GM21381 (cell line): ENCODE data around the gene PILRB.
"Not testable (repeated sequence)": the region's sequence is repeated elsewhere in the genome, so short reads cannot be mapped to it uniquely, and the experiment has no call there.

Experiments
- ATAC-seq: cut with Tn5 transposase; IDR thresholded peaks from one replicate; pipeline ENCODE4 v1.9.1; 2021; ENCODE audit warnings: mild to moderate bottlenecking, moderate library complexity; ENCODE audit not compliant: unreplicated experiment

Gene PILRB

DNA sequence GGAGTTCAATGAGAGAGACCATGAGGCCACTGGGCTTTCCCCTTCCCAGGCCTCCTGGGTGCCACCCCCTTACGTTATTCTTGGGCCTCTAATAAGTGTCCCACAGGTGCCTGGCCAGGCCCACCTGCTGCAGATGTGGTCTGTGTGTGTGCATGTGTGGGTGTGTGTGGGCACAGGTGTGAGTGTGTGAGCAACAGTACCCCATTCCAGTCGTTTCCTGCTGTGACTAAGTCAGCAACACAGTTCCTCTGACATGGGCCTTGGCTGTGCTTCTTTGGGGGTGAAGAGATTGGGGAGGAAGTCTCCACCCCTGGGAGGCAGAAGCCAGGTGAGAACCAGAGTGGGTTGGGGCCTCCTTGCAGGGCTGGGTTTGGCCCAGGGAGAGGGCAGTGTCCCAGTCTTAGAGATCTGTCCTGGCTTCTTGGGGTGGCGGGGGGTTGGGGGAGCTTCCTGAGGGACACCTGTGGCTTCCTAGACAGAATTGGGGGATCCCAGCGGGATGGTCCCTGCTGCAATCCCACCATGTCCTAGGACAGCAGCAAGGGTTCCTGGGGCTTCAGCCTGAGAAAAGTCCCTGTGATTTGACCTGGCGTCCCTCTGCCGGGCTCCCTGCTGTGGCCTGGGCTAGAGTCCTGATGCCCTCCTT is 4.1 kb upstream of the PILRB start:
- ATAC-seq: no peak

DNA sequence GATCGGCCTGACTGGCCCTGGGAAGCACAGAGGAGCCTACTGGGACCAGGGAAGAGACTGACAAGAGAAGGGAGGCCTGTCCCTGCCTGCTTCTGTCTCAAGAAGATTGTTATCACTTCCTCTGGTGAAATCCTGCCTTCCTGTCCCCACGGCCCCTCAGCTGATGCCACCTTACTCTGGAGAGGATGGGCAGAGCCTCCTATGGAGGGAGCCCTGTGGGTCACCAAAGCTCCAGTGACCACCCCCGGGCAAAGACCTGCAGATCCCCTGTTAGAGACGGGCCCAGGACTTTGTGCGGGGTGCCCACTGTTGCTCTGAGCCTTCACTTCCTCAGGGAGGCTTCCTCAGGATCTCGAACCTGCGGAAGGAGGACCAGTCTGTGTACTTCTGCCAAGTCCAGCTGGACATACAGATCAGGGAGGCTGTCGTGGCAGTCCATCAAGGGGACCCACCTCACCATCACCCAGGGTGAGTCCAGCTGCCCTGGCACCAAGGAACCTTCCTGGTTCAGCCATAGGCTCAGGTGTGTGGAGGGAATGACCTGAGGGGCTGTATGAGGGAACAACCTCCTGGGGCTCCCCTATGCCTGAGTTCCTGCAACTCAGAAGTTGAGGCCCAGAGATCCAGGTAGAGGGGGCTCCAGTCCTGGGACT is 1.4 kb upstream of the PILRB start:
- no peak for ATAC-seq

DNA sequence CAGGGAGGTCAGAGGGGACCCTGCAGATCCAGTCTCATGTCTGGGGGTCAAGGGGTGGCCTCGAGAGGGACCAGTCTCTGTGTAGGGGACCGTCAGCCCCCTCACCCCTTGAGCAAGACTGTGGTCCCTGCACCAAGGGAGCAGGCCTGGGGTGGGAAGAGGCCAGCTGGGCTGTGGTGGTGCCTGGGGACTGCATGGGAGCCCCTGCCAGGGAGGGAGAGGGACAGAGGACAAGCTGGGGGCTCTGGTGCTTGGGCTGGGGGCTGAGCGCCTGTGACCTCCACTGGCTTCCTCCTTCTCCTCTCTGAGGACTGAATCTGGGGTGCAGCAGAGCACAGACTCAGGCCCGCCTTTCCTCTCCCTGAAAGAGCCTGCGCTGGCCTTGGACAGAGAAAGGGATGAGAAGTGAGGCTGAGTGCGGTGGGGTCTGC is 771 bp upstream of the PILRB start:
- no peak for ATAC-seq

DNA sequence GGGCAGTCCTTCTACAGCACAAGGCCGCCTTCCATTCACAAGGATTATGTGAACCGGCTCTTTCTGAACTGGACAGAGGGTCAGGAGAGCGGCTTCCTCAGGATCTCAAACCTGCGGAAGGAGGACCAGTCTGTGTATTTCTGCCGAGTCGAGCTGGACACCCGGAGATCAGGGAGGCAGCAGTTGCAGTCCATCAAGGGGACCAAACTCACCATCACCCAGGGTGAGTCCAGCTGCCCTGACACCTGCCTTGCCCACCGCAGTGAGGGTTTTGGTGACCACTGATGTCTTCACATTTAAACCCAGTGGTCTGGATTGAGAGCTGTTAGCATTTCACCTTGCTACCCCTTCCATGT is 918 bp downstream of the PILRB start:
- ATAC-seq: no peak

DNA sequence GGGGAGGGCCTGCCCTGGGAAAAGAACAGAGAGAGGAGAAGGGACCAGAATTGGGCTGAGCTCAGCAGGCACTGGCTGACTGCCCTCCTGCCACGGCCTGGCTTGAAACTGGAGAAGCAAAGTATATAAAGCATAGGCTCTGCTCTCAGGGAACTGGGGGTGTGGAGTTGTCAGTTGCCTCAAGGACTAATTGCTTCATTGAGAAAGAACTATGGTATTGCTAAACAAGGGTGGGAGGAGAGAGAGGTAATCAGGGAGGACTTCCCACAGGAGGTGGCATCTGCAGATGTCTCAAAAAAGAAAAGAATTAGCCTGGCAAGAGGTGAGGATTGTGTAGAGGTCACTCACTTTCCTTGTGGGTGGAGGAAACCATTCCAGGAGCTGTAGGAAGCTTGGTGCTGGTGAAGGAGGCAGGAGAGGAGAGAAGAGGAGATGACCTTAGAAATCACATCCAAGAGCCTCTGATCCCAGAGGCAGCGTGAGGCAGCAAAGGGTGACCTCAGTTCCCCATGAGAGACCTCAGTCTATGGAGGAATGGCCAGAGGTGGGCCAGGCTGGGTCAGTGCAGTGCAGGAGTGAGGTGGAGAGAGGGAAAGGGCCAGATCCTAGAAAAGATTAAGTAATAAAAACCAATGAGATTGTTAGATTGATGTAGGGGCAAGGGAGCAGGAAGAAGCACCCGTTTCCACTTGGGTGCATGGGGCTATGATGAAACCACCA is 2.4 kb downstream of the PILRB start:
- ATAC-seq: no peak

DNA sequence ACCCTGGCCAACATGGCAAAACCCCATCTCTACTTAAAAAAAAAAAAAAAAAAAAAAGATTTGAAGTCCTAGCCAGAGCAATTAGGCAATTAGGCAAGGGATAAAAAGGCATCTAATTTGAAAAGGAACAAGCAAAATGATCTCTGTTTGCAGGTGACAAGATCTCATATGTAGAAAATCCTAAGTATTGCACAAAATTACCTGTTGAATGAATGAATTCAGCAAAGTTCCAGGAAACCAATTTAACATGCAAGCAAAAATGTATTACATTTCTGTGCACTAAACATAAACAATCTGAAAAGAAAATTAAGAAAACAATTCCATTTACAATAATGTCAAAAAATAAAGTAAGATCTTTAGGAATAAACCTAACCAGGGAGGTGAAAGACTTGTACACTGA is 5.2 kb downstream of the PILRB start:
- no peak for ATAC-seq

DNA sequence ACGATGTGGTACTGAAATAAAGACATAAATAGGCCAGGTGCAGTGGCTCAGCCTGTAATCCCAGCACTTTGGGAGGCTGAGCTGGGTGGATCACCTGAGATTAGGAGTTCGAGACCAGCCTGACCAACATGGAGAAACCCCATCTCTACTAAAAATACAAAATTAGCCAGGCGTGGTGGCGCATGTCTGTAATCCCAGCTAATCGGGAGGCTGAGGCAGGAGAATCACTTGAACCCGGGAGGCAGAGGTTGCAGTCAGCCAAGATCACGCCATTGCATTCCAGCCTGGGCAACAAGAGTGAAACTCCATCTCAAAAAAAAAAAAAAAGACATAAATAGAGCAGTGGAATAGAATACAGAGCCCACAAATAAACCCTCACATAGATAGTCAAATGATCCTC is 5.9 kb downstream of the PILRB start:
- ATAC-seq: not testable (repeated sequence)

DNA sequence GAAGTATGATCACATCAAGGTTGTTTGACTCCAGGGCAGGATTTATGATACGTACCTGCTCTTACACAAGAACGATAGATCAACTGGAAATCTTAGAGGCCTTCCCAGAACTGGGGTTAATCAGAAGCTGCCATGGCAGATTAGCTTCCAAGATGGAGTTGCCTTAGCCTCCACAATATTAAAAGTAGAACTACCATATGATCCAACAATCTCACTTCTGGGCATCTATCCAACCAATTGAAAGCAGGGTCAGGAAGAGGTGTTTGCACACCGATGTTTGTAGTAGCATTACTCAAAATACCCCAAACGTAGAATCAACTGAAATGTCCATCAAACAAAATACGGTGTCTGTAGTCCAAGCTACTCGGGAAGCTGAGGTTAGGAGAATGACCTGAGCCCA is 6.6 kb downstream of the PILRB start:
- no peak for ATAC-seq

DNA sequence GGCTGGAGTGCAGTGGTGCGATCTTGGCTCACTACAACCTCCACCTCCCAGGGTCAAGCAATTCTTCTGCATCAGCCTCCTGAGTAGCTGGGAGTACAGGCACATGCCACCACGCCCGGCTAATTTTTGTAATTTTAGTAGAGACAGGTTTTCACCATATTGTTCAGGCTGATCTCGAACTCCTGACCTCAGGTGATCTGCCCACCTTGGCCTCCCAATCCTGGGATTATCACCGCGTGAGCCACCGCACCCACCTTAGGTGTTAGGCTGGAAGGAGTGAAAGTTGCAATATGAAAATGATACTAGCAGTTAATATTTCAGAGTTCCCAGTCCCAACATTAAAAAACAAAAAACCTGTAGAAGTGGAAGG is 8.1 kb downstream of the PILRB start:
- not testable (repeated sequence) for ATAC-seq

DNA sequence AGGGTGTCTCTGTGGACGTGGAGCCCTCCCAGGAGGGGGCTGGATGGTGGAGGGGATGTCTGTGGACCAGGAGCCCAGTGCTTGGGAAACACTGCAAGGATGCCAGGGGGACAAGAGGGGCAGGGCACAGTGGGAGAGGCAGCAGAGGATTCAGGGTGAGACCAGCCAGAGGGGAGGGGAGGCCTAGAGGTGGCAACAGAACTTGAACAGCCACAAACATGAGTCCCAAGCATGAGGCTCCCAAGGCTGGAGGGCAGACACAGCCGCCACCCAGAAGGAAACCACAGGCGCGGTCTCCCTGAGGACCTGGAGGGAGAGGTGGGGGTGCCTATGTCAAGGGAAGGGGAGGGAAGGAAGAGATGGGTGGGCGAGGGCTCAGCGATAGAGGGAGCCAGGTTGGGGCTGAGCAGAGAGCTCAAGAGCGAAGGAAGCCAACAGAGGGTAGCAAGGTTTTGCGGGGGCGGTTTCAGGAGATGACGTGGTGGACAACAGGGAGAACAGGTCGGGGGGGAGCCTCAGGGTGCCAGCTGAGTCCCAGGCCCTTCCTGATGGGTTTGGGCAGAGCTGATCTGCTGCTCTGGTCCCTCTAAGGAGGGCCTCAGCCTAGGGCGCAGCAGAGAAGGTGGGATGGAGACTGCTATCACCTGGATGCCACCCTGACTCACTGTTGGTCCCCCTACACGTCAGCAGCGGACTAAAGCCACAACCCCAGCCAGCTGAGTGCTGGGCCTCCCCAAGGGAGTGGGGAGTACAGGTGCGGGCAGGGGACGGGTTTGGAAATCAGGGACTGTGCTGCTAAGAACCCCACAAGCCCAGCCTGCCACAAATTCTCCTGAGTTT is 8.7 kb downstream of the PILRB start:
- ATAC-seq: no peak

DNA sequence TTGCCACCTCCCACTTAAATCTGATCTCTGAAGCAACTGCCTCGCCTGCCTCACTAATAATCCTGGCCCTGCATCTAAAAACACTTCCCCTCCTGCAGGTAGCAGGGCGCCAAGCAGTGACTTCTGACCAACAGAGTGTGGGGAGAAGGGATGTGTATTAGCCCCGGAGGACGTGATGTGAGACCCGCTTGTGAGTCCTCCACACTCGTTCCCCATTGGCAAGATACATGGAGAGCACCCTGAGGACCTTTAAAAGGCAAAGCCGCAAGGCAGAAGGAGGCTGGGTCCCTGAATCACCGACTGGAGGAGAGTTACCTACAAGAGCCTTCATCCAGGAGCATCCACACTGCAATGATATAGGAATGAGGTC is 9.3 kb downstream of the PILRB start:
- ATAC-seq: no peak

DNA sequence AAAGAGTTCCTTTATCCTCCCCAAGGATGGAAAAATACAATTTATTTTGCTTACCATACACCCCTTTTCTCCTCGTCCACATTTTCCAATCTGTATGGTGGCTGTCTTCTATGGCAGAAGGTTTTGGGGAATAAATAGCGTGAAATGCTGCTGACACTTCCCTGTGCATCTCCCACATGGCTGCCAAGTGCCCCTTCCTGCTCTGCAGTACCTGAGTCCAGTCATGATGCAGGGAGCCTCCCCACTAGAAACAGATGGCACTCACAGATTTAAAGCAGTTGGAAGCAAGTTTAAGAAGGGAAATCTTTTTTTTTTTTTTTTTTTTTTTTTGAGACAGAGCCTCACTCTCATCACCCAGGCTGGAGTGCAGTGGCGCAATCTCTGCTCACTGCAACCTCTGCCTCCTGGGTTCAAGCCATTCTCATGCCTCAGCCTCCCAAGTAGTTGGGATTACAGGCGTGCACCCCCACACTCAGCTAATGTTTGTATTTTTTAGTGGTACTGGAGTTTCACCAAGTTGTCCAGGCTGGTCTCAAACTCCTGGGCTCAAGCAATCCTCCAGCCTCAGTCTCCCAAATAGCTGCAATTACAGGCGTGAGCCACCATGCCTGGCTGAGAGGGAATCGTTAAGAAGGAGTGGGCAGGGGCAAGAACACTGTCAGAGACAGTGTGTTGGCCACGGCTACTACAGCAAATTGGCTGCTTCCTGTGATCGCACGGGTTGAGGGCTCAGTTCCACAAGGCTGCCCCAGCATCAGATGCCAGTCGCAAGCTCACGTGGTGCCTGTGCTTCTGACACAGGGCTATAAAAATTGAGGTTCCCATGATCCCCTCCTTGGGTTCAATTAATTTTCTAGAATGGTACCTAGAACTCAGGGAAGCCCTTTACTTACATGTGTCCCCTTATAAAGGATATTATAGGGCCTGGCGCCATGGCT is 10.0 kb downstream of the PILRB start:
- no peak for ATAC-seq

DNA sequence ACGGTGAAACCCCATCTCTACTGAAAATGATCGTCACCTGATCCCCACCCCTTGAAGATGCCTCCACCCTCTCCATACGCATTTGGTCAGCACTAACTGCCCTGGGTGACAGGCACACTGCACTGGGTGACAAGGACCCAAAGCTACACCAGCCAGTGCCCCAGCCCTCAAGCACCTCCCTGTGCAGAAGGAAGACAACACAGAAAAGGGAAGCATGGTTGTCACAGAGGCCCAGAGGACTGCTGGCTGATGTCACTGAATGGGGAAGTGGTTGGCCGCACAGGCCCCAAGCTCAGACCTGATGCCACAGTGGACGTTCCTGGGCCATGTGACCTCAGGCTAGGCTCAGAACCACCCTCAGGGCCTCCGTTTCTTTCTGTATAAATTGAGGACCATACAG is 11.2 kb downstream of the PILRB start:
- ATAC-seq: peak; percentile 48

DNA sequence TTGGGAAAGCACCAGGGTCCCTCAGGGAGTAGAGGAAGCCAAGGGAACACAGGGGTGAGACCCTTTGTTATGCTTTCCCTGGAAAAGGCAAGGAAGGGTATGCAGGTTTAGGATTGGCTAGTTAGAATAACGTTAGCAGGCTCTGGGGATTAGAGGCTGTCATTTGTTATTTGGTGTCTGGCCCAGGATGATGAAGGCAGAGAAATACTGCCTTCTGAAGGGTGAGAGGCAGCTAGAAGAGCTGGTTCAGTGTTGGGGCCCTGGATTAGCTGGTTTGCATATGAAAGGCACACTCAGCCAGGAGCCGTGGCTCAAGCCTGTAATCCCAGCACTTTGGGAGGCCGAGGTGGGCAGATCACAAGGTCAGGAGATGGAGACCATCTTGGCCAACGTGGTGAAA is 12.4 kb downstream of the PILRB start:
- ATAC-seq: no peak

DNA sequence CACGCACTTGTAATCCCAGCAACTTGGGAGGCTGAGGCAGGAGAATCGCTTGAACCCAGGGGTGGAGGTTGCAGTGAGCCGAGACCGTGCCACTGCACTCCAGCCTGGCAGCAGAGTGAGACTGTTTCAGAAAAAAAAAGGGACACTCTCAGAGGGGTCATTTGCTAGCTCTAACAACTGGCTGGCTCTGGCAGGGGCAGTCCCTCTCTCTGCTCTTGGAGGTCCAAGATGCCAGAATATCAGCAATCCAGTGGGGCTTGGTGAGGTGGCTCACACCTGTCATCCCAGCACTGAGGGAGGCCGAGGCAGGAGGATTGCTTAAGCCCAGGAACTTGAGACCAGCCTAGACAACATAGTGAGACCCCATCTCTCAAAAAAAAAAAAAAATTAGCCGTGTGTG is 12.8 kb downstream of the PILRB start:
- no peak for ATAC-seq

DNA sequence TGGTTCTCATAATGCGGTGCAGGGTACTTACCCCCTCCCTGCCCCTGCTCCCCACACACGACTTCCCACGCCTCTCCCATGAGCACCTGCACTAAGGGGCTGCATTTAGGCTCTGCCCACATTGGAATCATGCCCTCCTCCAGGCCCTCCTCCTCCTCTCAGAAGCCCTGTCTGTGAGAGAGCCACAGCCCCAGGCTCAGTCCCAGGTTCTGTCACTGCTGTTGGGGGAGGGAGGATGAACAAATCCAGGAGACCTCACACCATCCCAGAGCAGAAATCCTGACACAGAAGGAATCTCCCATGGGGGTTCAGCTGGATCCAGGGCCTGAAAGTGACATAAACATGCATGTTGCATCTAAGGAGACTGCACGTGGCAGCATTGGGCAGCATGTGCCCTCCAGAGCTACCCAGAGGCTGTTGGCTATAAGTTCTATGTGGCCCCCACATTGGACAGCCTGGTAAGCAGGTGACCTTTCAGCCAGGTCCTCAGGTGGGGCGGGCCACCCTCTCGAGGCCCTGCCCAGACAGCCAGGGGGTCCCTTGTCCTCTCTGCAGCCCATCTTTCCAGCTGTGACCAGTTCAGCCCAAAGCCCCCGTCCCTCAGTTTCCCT is 13.7 kb downstream of the PILRB start:
- ATAC-seq: no peak

DNA sequence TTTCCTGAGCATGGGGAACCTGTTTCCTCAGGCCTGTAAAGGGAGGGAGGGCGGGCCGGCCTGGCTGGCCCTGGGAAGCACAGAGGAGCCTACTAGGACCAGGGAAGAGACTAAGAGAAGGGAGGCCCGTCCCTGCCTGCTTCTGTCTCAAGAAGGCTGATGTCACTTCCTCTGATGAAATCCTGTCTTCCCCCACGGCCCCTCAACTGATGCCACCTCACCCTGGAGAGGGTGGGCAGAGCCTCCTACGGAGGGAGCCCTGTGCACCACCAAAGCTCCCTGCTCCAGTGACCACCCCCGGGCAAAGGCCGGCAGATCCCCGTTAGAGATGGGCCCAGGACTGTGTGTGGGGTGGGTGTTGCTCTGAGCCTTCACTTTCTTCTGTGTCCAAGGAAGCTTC is 14.3 kb downstream of the PILRB start:
- no peak for ATAC-seq

DNA sequence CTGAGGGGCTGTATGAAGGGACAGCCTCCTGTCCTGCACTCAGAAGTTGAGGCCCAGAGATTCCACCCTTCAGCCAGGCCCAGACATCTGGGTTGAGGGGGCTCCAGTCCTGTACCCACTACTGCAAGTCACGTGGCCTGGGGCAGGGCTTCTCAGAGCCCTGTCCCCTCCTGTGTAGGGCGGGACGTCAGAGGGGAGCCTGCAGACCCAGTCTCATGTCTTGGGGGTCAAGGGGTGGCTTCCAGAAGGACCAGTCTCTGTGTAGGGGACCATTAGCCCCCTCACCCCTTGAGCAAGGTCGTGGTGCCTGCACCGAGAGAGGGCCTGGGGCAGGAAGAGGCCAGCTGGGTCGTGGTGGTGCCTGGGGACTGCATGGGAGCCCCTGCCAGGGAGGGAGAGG is 14.8 kb downstream of the PILRB start:
- ATAC-seq: no peak

DNA sequence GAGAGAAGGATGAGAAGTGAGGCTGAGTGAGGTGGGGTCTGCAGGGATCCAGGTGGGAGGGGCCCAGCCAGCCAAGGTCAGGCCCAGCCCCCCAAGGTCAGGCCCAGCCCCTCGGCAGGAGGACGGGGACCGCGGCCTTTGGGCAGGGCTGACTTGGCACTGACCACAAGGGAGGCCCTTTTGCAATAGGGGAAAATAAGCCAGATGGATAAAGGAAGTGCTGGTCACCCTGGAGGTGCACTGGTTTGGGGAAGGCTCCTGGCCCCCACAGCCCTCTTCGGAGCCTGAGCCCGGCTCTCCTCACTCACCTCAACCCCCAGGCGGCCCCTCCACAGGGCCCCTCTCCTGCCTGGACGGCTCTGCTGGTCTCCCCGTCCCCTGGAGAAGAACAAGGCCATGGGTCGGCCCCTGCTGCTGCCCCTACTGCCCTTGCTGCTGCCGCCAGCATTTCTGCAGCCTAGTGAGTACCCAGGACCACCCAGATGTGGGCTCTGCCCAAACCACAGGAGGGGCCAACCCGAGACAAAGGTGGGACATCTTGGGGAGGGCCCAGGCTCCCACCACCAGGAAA is 15.4 kb downstream of the PILRB start, which contains the start of gene PILRA:
Gene PILRA (plus strand): TSS at position 227 of the 571 bp plus-strand sequence. CDS start 170 bp downstream, at position 397.
- ATAC-seq: no peak
